Uterine smooth muscle cell (primary cell): Measurements from ENCODE around the gene SMIM23. TPM values are rescaled to one million over a fixed set of nuclear protein-coding genes. Genes with fewer than 3 reads are reported as not detected.

Experiments
- total RNA-seq: library from RNA; depleted of rRNA; stranded (reverse); fragments of >200 nt; gene quantifications from 2 replicates; pipeline ENCODE4 v1.2.3, GENCODE V29; 2014

The SMIM23 gene
- not detected in 2 replicates for total RNA-seq

GRCh38 chr5:171785517-171785916 lies at the start of gene SMIM23:
Gene SMIM23, plus strand, starts transcription at chr5:171785817. Its CDS starts 55 bp downstream, at chr5:171785872.

Other genes with a start within 250 kb of the SMIM23 start
- 93.7 and 95.8 TPM in 2 replicates for gene FBXW11, start 220.8 kb downstream of the SMIM23 start, total RNA-seq